HepG2 (cell line): Measurements from ENCODE around the gene TUBB4A. TPM values are rescaled to one million over a fixed set of nuclear protein-coding genes. Genes with fewer than 3 reads are reported as not detected.

Source experiments
- GATAD2A ChIP-seq: IDR thresholded peaks from 2 replicates; pipeline ENCODE4 v1.6.1; 2016
- HIVEP1 ChIP-seq: sonication (generic); formaldehyde crosslinking; IDR thresholded peaks from 2 replicates; pipeline ENCODE4 v1.4.0; 2020; ENCODE audit warnings: mild to moderate bottlenecking, missing genetic modification reagents
- HNF1A ChIP-seq, 2 experiments: sonication (generic) in 1 of 2; formaldehyde crosslinking in 1 of 2; IDR thresholded peaks; 2 replicates each; pipeline versions ENCODE4 v1.4.0 to v1.6.1; 2016 to 2020; ENCODE audit warnings: borderline replicate concordance in 1 of 2, low read depth in 1 of 2, mild to moderate bottlenecking in 1 of 2, missing genetic modification reagents in 1 of 2
- KAT7 ChIP-seq: IDR thresholded peaks from 2 replicates; pipeline ENCODE4 v1.6.1; 2018; ENCODE audit warnings: borderline replicate concordance, missing compliant biosample characterization
- KDM1A ChIP-seq: IDR thresholded peaks from 2 replicates; pipeline ENCODE4 v1.6.1; 2016; ENCODE audit warnings: missing compliant biosample characterization
- MTERF4 ChIP-seq: sonication (generic); formaldehyde crosslinking; IDR thresholded peaks from 2 replicates; pipeline ENCODE4 v1.8.0; 2023; ENCODE audit warnings: mild to moderate bottlenecking, missing genetic modification reagents
- NFIB ChIP-seq: sonication (generic); formaldehyde crosslinking; IDR thresholded peaks from 2 replicates; pipeline ENCODE4 v1.9.0; 2021; ENCODE audit warnings: missing genetic modification reagents, mild to moderate bottlenecking, borderline replicate concordance
- NR1H2 ChIP-seq: sonication (generic); formaldehyde crosslinking; IDR thresholded peaks from 2 replicates; pipeline ENCODE4 v1.8.1; 2022; ENCODE audit warnings: low read depth, missing genetic modification reagents, borderline replicate concordance
- REPIN1 ChIP-seq: sonication (generic); formaldehyde crosslinking; IDR thresholded peaks from 2 replicates; pipeline ENCODE4 v1.8.0; 2022; ENCODE audit warnings: missing genetic modification reagents, low read depth, mild to moderate bottlenecking, borderline replicate concordance
- RXRA ChIP-seq: sonication (generic); formaldehyde crosslinking; IDR thresholded peaks from 2 replicates; pipeline ENCODE4 v1.5.1; 2020; ENCODE audit warnings: missing genetic modification reagents
- SAP130 ChIP-seq: IDR thresholded peaks from 2 replicates; pipeline ENCODE4 v1.6.1; 2016; ENCODE audit warnings: low read depth
- TEAD3 ChIP-seq: optimal IDR thresholded peaks from 2 replicates; pipeline ENCODE3; 2016; ENCODE audit warnings: borderline replicate concordance
- ZFP91 ChIP-seq: sonication (generic); formaldehyde crosslinking; IDR thresholded peaks from 2 replicates; pipeline ENCODE4 v1.9.0; 2022; ENCODE audit warnings: missing genetic modification reagents, mild to moderate bottlenecking, borderline replicate concordance
- ZFX ChIP-seq: sonication (generic); formaldehyde crosslinking; IDR thresholded peaks from 2 replicates; pipeline ENCODE4 v1.4.0; 2020; ENCODE audit warnings: mild to moderate bottlenecking, low read depth, missing genetic modification reagents, moderate library complexity
- ZFY ChIP-seq: sonication (generic); formaldehyde crosslinking; IDR thresholded peaks from 2 replicates; pipeline ENCODE4 v1.4.0; 2020; ENCODE audit warnings: missing genetic modification reagents
- ZNF12 ChIP-seq: sonication (generic); formaldehyde crosslinking; IDR thresholded peaks from 2 replicates; pipeline ENCODE4 v1.5.0; 2020; ENCODE audit warnings: missing genetic modification reagents
- ZNF253 ChIP-seq: sonication (generic); formaldehyde crosslinking; IDR thresholded peaks from 2 replicates; pipeline ENCODE4 v1.8.0; 2022; ENCODE audit warnings: mild to moderate bottlenecking, missing genetic modification reagents, borderline replicate concordance
- ZNF558 ChIP-seq: sonication (generic); formaldehyde crosslinking; IDR thresholded peaks from 2 replicates; pipeline ENCODE4 v1.9.0; 2022; ENCODE audit warnings: mild to moderate bottlenecking, missing genetic modification reagents, borderline replicate concordance
- ZNF703 ChIP-seq: sonication (generic); formaldehyde crosslinking; IDR thresholded peaks from 2 replicates; pipeline ENCODE4 v1.5.1; 2020; ENCODE audit warnings: missing genetic modification reagents, mild to moderate bottlenecking, moderate library complexity, borderline replicate concordance
- ZNF777 ChIP-seq: sonication (generic); formaldehyde crosslinking; IDR thresholded peaks from 2 replicates; pipeline ENCODE4 v1.4.0; 2020; ENCODE audit warnings: missing genetic modification reagents
- polyA plus RNA-seq, 8 experiments: library from polyadenylated mRNA; depleted of rRNA in 3 of 8; stranded (reverse) in 7 of 8; unstranded in 1 of 8; fragments of >200 nt; fragmentation: Illumina TruSeq in 4 of 8; extraction: Trizol in 4 of 8; gene quantifications; 2 replicates each; pipeline versions ENCODE4 v1.2.1 to v1.2.3, GENCODE V29; 2011 to 2016; ENCODE audit warnings: low read depth in 4 of 8, missing spikeins in 1 of 8, mixed read lengths in 1 of 8; ENCODE audit not compliant: insufficient read depth in 1 of 8
- total RNA-seq, 5 experiments: library from RNA; depleted of rRNA; stranded (reverse); fragments of >200 nt; fragmentation: Illumina TruSeq; extraction: Trizol; gene quantifications; 2 replicates each; pipeline ENCODE4 v1.2.3, GENCODE V29; 2016; ENCODE audit warnings: low read depth in 1 of 5

Gene TUBB4A
- total and polyA plus RNA-seq, 2 of the 13 experiments (the other 11 are each of a cell fraction or from before 2014, with no cell fraction given): not detected

- TF ChIP-seq HNF1A (IDR thresholded peaks at IDR 0.05; ENCODE audit: low read depth) (no peak), HNF1A (CRISPR knock-in tag; IDR thresholded peaks at IDR 0.05; ENCODE audit: borderline replicate concordance) (0 out of 2 replicates have a peak, but pooled peaks have one; percentile 20), REPIN1 (CRISPR knock-in tag) (no peak), ZNF703 (CRISPR knock-in tag) (no peak), ZFX (CRISPR knock-in tag) (peak; percentile 39), NFIB (no peak), ZNF558 (0 out of 2 replicates have a peak, but pooled peaks have one; percentile 14), ZFP91 (CRISPR knock-in tag) (0 out of 2 replicates have a peak, but pooled peaks have one; percentile 39), ZNF253 (0 out of 2 replicates have a peak, but pooled peaks have one; percentile 53), SAP130 (CRISPR knock-in tag) (peak; percentile 29; the same call in 1 of the 2 replicates), ZFY (CRISPR knock-in tag) (peak; percentile 32; the same call in 1 of the 2 replicates), ZNF12 (CRISPR knock-in tag) (0 out of 2 replicates have a peak, but pooled peaks have one; percentile 11), KDM1A (CRISPR knock-in tag) (peak; percentile 73; the same call in 1 of the 2 replicates), TEAD3 (CRISPR knock-in tag) (peak; percentile 45), HIVEP1 (CRISPR knock-in tag) (no peak), MTERF4 (CRISPR knock-in tag) (0 out of 2 replicates have a peak, but pooled peaks have one; percentile 29), NR1H2 (CRISPR knock-in tag) (no peak), RXRA (CRISPR knock-in tag) (0 out of 2 replicates have a peak, but pooled peaks have one; percentile 36), GATAD2A (CRISPR knock-in tag) (no peak), KAT7 (CRISPR knock-in tag) (no peak), ZNF777 (CRISPR knock-in tag) (0 out of 2 replicates have a peak, but pooled peaks have one; percentile 6)
Measured at GRCh38 chr19:6458695-6459261, 43.3 kb downstream of the TUBB4A start (continued).
